B cell (primary cell): Measurements from ENCODE around the gene PLAC1.

Experiments used
- EZH2 ChIP-seq: IDR thresholded peaks from 2 replicates; pipeline ENCODE4 v1.6.1; 2012; ENCODE audit warnings: borderline replicate concordance, low read depth, mild to moderate bottlenecking, moderate library complexity, low read length; ENCODE audit not compliant: insufficient read depth, poor library complexity, severe bottlenecking
- TF ChIP-seq, protein P1 (sequence below): fragments of 200-600 bp; IDR thresholded peaks from one replicate; pipeline ENCODE4 v1.8.0; 2022; ENCODE audit warnings: antibody characterized with exemption, mild to moderate bottlenecking

GRCh38 chrX:134603806-134604700 lies 54.2 kb downstream of the PLAC1 start:
- TF ChIP-seq, protein P1, sequence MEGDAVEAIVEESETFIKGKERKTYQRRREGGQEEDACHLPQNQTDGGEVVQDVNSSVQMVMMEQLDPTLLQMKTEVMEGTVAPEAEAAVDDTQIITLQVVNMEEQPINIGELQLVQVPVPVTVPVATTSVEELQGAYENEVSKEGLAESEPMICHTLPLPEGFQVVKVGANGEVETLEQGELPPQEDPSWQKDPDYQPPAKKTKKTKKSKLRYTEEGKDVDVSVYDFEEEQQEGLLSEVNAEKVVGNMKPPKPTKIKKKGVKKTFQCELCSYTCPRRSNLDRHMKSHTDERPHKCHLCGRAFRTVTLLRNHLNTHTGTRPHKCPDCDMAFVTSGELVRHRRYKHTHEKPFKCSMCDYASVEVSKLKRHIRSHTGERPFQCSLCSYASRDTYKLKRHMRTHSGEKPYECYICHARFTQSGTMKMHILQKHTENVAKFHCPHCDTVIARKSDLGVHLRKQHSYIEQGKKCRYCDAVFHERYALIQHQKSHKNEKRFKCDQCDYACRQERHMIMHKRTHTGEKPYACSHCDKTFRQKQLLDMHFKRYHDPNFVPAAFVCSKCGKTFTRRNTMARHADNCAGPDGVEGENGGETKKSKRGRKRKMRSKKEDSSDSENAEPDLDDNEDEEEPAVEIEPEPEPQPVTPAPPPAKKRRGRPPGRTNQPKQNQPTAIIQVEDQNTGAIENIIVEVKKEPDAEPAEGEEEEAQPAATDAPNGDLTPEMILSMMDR: no peak
- no peak for TF ChIP-seq EZH2
